CD4-positive, alpha-beta T cell treated with Interleukin-15 for 1 hour (primary cell): Measurements from ENCODE around the gene HES1.
A peak's percentile ranks its signal among the peaks of the same experiment; 100 is the strongest.

Source experiments
- DNase-seq: peaks from one replicate; pipeline ENCODE4 v3.0.0-alpha.2; 2020

Gene HES1

GRCh38 chr3:194103505-194103904, 32.4 kb upstream of the HES1 start:
- DNase-seq = peak; percentile 83

GRCh38 chr3:194103983-194104751, 31.8 kb upstream of the HES1 start:
- DNase-seq = peak; percentile 85

- no peak for DNase-seq
These were observed 30.7 kb upstream of the HES1 start for GRCh38 chr3:194105292-194105691.

- no peak for DNase-seq
These were observed 28.8 kb upstream of the HES1 start for GRCh38 chr3:194107107-194107506.

- no peak for DNase-seq
These were observed 26.6 kb upstream of the HES1 start for GRCh38 chr3:194109192-194109863.

GRCh38 chr3:194110483-194110882, 25.5 kb upstream of the HES1 start:
- no peak for DNase-seq

- no peak for DNase-seq
These were observed 24.6 kb upstream of the HES1 start for GRCh38 chr3:194111336-194111735.

- DNase-seq = no peak
These were observed 23.5 kb upstream of the HES1 start for GRCh38 chr3:194112120-194113106.

- DNase-seq = no peak
These were observed 21.8 kb upstream of the HES1 start for GRCh38 chr3:194114123-194114522.

- no peak for DNase-seq
These were observed 18.7 kb upstream of the HES1 start for GRCh38 chr3:194117104-194117845.

GRCh38 chr3:194118920-194119319, 17.0 kb upstream of the HES1 start:
- no peak for DNase-seq

- DNase-seq = no peak
These were observed 15.9 kb upstream of the HES1 start for GRCh38 chr3:194119831-194120590.

- DNase-seq = no peak
These were observed 14.9 kb upstream of the HES1 start for GRCh38 chr3:194120789-194121770.

GRCh38 chr3:194121891-194122631, 13.9 kb upstream of the HES1 start:
- no peak for DNase-seq

GRCh38 chr3:194123726-194124125, 12.2 kb upstream of the HES1 start:
- no peak for DNase-seq

GRCh38 chr3:194124193-194124592, 11.8 kb upstream of the HES1 start:
- DNase-seq = no peak

- DNase-seq = no peak
These were observed 10.5 kb upstream of the HES1 start for GRCh38 chr3:194125442-194125841.

- DNase-seq = no peak
These were observed 9.2 kb upstream of the HES1 start for GRCh38 chr3:194126790-194127189.

- DNase-seq = no peak
These were observed 7.6 kb upstream of the HES1 start for GRCh38 chr3:194128202-194128918.
